GM12873 (cell line): Measurements from ENCODE around the gene RPS8.

Source experiments
- TF ChIP-seq, protein P1 (sequence below): IDR thresholded peaks from 2 replicates; pipeline ENCODE4 v1.5.1; 2012; ENCODE audit warnings: low read depth, mild to moderate bottlenecking, moderate library complexity, low read length, control low read depth; ENCODE audit not compliant: insufficient read depth; ENCODE audit errors: missing control alignments

The RPS8 gene

DNA sequence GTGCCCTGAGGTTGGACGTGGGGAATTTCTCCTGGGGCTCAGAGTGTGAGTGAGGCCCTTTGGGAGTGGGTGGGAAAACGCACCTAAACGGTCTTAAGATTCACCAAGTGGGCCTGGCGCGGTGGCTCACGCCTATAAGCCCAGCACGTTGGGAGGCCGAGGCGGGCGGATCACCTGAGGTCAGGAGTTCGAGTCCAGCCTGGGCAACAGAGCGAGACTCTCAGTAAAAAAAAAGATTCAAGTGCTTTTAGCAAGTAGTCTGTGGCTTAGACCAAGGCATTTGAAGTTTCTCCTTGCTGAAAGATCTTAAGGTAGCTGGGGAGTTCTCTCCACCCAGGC, 1.4 kb downstream of the RPS8 start:
- TF ChIP-seq, protein P1, sequence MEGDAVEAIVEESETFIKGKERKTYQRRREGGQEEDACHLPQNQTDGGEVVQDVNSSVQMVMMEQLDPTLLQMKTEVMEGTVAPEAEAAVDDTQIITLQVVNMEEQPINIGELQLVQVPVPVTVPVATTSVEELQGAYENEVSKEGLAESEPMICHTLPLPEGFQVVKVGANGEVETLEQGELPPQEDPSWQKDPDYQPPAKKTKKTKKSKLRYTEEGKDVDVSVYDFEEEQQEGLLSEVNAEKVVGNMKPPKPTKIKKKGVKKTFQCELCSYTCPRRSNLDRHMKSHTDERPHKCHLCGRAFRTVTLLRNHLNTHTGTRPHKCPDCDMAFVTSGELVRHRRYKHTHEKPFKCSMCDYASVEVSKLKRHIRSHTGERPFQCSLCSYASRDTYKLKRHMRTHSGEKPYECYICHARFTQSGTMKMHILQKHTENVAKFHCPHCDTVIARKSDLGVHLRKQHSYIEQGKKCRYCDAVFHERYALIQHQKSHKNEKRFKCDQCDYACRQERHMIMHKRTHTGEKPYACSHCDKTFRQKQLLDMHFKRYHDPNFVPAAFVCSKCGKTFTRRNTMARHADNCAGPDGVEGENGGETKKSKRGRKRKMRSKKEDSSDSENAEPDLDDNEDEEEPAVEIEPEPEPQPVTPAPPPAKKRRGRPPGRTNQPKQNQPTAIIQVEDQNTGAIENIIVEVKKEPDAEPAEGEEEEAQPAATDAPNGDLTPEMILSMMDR: no peak

DNA sequence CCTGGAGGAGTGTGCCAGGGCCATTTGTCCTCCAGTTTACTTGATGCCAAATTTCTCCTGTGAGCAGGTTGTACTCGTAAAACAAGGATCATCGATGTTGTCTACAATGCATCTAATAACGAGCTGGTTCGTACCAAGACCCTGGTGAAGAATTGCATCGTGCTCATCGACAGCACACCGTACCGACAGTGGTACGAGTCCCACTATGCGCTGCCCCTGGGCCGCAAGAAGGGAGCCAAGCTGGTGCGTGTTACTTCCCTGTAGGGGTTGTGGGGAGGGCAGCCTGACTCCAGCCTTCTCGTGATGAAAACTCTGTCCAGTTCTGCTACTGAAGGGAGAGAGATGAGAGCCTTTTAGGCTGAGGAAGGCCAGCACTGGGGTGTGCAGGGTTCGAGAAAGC, 2.2 kb downstream of the RPS8 start:
- TF ChIP-seq, protein P1: no peak

DNA sequence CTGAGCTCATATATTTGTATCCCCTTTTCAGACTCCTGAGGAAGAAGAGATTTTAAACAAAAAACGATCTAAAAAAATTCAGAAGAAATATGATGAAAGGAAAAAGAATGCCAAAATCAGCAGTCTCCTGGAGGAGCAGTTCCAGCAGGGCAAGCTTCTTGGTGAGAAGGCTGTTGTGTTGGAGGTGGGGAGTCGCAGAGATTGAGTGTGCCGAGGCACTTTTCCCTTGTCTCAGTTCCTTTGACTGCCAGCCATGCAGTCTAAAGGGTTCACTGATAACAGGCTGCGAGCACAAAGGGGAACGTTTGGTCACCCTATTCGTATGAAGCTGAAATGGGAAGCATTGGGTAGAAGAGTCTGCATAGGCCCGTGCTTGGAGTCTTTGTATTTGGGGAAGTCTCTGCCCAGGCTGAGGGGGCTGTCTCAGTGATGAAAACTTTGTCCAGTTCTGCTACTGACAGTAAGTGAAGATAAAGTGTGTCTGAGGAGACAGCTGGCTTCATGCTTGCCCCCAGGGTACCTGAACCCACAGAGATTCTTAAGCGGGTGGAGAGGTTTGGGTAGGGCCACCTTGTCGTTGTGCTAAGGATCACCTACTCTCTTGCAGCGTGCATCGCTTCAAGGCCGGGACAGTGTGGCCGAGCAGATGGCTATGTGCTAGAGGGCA, 2.8 kb downstream of the RPS8 start:
- TF ChIP-seq, protein P1: no peak

DNA sequence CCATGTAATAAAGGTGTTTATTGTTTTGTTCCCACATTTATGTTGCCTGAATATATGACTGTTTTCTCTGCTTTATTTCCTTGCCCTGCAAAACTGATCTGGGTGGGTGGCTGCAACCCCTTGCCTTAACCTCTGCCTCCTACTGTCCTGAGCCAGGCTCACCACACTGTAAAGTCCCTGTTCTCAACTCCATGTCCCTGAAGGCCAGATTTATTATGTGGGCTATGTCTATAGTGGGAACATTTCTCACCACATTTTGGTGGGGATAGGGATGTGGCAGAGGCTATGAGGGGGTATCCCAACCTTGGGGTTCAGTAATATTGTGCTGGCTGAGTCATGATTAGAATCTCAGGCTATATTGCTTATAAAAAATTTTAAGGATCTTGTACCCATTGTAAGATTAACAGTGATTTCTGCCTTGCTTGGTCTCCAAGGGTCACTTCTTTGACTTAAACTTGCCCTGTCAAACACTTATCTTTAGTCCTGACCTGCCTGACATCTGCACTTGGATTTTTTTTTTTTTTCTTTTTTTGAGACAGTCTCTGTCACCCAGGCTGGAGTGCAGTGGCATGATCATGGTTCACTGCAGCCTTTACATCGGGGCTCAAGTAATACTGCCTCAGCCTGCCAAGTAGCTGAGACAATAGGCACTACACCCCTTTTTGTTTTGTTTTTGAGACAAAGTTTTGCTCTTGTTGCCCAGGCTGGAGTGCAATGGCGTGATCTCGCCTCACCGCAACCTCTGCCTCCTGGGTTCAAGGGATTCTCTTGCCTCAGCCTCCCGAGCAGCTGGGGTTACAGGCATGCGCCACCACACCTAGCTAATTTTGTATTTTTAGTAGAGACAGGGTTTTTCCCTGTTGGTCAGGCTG, 3.6 kb downstream of the RPS8 start:
- TF ChIP-seq, protein P1: no peak

- TF ChIP-seq, protein P1: no peak
These were observed 5.3 kb downstream of the RPS8 start for GRCh38 chr1:44780583-44781121.

DNA sequence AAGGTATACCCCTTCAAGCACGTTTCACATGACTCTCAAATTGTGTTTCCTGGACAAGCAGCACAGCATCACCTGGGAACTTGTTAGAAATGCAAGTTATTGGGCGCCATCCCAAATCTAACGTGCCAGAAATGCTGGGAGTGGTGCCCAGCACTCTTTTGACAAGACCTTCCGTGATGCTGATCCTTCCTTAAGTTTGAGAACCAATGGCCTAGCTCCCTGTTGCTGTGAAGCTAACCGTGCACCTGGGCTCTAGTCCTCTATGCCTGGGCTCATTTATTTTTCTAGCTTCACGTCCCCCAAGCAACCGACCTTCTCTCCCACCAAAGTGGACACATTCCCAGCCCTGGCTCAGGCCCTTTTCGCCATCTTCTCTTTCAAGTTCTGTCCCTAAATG, 8.4 kb downstream of the RPS8 start:
- TF ChIP-seq, protein P1: no peak
